GM21786 (cell line): Measurements from ENCODE around the gene KCNAB3.

ENCODE experiments used
- ATAC-seq: cut with Tn5 transposase; IDR thresholded peaks from one replicate; pipeline ENCODE4 v1.9.1; 2021; ENCODE audit not compliant: unreplicated experiment

The KCNAB3 gene

DNA sequence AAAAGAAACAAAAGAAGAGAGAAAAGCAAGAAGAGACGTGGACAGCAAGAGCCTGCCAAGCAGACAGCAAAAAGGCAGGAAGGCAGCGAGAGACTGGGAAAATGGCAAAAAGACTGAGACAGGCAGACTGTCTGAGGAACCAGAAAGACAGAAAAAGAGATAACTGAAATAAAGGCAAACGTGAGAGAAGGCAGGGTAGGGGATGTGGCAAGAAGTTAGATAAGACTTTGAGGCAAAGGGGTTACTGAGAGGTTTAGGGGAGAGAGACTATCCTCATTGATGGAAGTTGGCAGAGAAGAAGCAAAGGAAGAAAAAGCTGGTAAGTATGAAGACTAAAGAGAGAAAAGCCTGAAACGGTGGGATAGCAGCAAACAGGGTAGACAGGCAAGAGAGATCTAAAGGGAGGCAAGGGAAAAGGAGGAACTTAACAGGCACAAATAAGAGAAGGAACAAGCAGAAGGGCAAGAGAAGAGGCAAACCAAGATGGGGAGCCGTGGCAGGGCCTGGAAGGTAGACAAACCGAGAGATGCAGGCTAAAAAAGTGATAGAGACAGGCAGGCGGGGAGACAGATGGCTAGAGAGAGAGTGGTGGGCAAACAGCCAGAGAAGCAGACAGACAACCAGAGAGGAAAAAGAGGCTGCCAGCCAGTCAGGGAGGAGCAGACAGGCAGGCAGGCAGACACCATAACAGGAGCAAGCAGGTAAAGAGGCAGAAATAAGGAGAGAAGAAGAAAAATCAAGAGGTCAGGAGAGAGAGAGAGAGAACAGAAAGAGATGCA, 48.2 kb downstream of the KCNAB3 start:
- ATAC-seq = no peak

DNA sequence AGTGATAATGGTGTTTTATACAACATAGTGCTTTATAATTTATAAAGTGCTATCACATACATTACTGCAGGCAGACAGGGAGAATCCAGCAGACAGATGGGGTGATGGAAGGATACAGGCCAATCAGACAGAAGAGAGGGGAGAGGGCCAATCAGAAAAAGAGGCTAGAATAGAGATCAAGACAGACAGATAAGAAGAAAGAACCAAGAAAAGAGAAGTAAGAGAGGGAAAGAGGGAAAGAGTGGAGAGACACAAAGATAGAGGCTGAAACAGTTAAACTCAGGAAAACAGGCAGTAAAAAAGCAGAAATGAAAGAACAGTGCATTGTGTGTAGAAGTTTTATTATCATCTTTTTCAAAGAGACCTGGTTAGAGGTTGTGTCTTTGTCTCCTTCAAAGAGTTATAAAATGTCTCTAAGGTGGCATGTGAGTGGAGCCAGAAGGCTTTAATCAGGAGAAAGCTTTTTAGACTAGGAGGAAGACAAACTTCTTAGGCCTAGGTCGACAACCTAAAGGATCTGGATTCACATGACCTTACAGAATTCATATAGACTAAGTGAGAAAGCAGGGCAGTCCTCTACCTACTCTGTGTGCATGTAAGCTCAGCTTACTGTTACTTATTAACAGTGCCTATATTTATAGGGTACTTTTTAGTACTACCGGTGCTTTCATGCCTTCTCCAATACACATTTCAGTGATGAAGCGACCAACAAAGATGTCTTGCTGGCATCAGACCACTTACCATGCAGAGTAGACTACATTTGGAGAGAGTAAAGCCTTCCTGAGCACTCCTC, 49.4 kb downstream of the KCNAB3 start:
- no peak for ATAC-seq

DNA sequence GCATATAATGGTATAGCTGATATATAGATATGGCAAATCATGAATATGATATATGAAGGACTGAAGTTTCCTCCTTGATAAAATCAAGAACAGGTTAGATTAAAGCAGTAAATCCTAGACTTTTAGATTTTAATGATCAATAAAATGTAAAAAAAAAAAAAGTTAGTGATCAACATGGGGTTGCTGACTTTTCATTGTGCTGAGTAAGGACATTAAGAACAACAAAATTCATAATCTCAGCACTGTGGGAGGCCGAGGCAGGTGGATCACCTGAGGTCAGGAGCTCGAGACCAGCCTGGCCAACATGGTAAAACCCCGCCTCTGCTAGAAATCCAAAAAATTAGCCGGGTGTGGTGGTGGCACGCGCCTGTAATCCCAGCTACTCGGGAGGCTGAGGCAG, 51.4 kb downstream of the KCNAB3 start:
- no peak for ATAC-seq

DNA sequence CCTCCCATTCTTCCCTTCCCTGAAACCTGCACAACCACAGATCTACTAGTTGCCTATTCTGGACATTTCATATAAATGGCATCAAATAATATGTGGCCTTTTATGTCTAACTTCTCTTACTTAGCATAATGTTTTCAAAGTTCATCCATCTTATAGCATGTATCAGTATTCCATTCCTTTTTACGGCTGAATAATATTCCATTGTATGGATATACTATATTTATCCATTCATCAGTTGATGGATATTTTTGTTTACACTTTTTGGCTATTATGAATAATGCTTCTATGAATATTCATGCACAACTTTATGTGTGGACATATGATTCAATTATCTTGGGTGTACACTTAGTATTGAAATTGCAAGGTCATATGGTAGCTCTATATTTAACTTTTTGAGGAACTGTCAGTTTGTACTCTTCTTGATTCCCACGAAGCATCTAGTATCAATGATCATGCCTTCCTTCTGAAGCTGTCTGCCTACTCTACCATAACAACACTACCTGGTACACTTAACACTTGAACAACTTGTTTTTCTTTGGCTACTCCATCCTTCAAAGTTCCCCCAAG, 53.8 kb downstream of the KCNAB3 start:
- no peak for ATAC-seq

DNA sequence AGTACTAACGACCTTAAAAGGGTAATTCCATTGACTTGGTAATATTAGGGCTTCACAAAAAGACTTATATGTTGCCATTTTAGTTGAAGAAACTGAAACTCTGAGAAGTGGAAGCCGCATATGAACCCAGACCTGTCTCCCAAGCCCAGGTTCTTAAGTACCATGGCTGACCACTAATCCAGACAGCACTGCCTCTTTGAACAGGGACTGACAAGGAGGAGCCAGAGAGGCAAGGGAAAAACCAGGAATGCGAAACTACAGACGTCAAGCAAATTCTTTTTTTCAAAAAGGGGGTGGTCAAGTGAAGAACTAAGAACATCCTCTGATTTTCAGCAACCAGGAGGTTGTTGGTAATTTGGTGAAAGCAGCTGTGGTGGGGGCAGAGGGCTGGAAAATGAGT, 56.6 kb downstream of the KCNAB3 start:
- ATAC-seq = no peak
